LNCaP clone FGC (cell line): Measurements from ENCODE around the gene DTX2.
A peak's percentile ranks its signal among the peaks of the same experiment; 100 is the strongest.
"Not testable (repeated sequence)": the region's sequence is repeated elsewhere in the genome, so short reads cannot be mapped to it uniquely, and the experiment has no call there.

ENCODE experiments used
- DNase-seq: peaks from one replicate; pipeline ENCODE4 v3.0.0-alpha.2; 2011; ENCODE audit warnings: low read depth
- H3K4me3 ChIP-seq: 2 replicates; pipeline ENCODE4 v1.5.1; 2011; ENCODE audit warnings: mild to moderate bottlenecking, low read depth, low read length, control low read depth
- TF ChIP-seq, protein P1 (sequence below): IDR thresholded peaks from 2 replicates; pipeline ENCODE4 v1.5.1; 2012; ENCODE audit warnings: mild to moderate bottlenecking; ENCODE audit not compliant: control insufficient read depth, insufficient read depth; ENCODE audit errors: extremely low read depth

The DTX2 gene

DNA sequence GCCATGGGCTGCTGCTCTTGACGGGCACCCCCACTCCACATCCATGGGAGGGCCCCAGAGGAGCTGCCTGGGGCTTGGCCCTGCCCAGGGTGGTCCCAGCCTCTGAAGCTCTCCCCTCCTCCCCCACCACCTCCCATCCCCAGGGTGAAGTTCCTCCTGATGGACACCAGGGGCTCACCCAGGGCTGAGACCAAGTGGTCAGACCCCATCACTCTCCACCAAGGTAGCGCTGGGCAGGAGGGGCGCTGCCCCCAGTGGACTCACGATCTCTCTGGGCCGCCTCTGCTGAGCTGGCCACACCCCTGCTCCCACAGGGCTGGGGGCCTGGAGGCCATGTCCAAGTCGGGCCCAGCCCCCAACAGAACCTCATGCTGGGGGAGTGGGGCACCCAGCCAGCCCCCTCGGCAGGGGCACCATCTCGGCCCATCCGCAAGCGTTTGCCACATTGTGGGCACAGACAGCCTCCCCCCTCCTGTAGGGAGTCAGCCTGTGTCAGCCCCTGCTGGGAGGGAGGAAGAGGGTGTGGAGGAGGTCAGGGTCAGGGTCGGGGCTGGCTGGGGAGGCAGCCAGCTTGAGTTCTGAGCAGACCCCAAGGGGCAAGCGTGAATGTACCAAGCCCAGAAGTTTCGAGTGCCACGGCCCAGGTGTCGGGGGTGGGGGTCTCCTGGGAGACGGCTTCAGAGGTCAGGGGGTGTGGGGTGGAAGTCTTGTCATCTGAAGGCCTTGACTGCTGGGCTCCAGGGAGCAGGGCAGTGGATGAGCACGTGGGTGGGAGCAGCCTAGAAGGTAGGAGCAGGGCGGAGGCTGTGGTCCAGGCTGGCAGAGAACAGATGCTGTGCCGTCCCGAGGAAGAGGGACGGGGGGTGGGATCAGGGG, 51.7 kb downstream of the DTX2 start:
- TF ChIP-seq, protein P1, sequence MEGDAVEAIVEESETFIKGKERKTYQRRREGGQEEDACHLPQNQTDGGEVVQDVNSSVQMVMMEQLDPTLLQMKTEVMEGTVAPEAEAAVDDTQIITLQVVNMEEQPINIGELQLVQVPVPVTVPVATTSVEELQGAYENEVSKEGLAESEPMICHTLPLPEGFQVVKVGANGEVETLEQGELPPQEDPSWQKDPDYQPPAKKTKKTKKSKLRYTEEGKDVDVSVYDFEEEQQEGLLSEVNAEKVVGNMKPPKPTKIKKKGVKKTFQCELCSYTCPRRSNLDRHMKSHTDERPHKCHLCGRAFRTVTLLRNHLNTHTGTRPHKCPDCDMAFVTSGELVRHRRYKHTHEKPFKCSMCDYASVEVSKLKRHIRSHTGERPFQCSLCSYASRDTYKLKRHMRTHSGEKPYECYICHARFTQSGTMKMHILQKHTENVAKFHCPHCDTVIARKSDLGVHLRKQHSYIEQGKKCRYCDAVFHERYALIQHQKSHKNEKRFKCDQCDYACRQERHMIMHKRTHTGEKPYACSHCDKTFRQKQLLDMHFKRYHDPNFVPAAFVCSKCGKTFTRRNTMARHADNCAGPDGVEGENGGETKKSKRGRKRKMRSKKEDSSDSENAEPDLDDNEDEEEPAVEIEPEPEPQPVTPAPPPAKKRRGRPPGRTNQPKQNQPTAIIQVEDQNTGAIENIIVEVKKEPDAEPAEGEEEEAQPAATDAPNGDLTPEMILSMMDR: peak; percentile 33
- H3K4me3 ChIP-seq: peak overlapping the region; percentile 28; the same call in 1 of the 2 replicates
- no peak for DNase-seq

DNA sequence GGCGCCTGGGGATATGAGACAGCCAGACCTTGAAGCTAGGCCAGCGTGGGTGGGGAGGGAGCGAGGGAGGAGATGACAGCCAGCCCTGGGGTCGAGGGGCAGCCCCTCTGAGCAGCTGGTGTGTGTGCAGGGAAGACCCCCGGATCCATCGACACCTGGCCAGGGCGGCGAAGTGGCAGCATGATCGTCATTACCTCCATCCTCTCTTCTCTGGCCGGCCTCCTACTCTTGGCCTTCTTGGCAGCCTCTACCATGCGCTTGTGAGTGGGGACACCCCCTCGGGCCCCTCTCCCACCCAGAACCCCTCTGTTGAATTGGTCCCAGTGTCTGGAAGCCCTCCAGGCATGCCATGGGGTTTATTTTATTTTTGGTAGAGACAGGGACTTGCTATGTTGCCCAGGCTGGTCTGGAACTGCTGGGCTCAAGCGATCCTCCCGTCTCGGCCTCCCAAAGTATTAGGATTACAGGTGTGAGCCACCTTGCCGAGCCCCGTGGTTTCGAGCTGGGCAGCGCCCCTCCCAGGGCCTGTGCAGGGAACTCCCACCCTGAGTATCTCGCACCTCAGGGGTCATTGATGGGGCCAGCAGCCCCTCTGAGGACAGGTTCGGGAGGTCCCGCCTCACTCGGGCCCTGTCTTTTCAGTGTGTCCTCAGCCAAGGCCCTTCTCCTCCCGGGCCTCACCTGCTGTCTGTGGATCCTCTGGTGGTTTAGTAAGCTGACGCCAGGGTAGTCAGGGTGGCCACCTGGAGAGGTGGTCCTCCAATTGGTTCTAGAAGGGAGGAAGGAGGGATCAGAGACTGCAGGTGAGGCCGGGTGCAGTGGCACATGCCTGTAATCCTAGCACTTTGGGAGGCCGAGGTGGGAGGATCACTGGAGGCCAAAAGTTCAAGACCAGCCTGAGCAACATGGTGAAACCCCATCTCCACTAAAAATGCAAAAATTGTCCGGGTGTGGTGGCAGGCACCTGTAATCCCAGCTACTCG, 52.6 kb downstream of the DTX2 start:
- TF ChIP-seq, protein P1: no peak
- H3K4me3 ChIP-seq: no peak overlapping the region
- no peak for DNase-seq

DNA sequence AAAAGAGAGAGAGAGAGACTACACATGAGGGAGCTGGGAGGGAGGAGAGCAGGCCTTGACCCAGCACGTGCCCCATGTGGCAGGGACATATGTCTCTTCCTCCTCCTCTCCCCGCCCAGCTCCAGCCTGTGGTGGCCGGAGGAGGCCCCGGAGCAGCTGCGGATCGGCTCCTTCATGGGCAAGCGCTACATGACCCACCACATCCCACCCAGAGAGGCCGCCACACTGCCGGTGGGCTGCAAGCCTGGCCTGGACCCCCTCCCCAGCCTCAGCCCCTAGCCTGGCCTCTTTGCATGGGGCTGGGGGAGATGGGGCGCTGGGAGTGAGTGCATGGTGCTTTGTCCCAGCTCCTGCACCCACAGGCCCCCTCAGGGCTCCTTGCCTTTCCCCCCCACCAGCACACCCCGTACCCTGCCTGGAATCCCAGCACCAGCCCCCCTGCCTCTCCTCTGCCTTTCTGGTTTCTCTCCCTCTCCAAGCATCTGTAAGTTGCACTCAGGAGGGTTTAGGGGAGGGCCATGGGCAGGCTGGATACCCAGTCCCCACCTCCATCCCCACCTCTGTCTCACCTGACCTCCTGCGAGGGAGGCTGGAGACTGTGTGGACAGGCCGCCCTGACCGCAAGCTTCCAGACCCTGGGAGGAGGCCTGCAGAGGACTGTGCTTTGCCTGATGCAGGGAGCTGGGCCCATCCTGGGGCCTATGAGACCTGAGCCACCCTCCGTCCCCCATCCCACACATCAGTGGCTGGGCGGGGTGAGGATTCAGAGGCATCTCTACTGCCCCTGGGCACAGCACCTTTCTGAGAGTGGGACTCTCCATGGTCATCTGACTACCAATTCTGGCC, 53.6 kb downstream of the DTX2 start:
- no peak overlapping the region for H3K4me3 ChIP-seq
- TF ChIP-seq, protein P1: no peak
- no peak for DNase-seq

DNA sequence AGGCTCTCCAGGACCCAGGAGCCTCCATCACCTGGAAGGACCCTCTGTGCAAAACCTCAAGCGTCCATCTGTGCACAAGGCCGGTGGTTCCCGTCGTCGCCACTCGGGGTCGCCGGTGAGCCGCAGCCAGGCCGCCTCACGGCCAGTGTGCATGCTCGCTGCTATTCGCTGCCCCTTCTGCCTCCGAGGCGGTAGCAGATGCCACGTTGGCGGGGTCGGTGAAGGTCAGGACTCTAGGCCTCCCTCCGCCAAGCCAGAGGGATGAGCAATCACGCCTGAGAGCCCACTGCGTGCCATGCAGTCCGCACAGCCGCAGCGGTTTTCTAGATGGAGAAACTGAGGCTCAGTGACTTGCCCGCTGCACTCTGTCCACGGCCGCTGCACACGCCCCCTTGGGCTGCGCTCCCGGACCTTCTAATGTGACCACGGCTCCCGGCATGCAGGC, 54.5 kb downstream of the DTX2 start:
- TF ChIP-seq, protein P1: no peak
- no peak overlapping the region for H3K4me3 ChIP-seq
- DNase-seq: no peak

DNA sequence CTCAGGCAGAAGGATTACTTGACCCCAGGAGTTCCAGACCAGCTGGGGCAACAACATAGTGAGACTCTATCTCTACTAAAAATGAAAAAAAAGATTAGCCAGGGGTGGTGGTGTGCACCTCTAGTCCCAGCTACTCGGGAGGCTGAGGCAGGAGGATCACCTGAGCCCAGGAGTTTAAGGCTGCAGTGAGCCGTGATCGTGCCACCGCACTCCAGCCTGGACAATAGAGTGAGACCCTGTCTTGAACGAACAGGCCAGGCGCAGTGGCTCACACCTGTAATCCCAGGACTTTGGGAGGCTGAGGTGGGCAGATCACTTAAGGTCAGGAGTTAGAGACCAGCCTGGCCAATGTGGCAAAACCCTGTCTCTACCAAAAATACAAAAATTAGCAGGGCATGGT, 55.4 kb downstream of the DTX2 start:
- H3K4me3 ChIP-seq, DNase-seq: not testable (repeated sequence)

DNA sequence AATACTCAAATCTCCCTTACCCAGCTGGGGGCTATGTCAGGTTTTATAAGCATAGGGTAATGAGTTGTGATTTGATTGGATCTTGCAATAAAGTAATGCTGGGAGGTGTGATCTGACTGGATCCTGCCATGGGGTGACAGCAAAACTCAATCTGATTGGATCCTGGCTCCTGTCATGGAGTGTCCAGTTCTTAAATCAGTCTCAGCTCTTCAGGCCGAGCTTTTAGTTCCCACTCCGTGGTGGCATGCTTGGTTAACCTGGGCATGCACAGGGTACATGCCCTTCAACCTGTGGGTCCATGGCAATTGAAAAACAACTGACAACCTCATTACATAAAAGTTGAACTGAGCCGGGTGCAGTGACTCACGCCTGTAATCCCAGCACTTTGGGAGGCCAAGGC, 64.7 kb downstream of the DTX2 start:
- not testable (repeated sequence) for H3K4me3 ChIP-seq, DNase-seq

DNA sequence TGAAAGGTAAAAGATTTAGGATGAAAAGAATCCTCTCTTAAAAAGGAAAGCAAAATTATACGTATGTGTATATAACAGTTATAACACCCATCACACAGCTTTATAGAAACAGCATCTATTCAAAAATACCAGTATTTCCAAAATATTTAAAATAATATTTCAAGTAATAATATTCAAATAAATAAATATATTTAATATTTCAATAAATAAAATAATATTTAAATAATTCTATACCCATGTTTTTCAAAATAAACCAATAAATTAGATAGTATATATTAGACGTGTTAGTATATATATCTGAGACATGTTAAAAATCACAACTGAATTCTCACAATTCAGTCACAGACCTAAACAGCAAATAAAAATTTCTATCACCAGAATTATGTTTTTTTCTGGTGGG, 70.1 kb downstream of the DTX2 start:
- not testable (repeated sequence) for DNase-seq, H3K4me3 ChIP-seq

DNA sequence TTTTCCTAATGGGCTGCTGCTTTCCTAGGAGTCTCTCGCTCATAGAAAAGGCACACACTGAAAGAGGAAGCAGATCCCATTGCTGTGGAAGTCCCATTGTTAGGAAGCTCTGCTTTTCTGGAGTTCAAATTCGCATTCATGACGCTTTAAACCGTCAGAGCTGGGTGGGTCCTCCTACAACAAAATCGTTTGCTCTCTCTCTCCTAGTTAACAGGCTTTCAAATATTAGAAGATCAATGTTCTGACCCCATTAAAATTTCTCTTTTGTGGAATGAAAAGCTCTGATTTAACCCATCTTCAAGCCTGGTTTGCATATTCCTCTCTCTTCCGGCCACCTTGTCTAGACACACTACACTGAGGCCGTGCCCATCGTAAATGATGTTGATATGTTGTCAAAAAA, 81.7 kb downstream of the DTX2 start, which contains the start of gene SPDYE16:
TSS of gene SPDYE16 (minus strand) at position 101 of the 400 bp plus-strand sequence. CDS start 1,838 bp downstream, outside the sequence.
- not testable (repeated sequence) for H3K4me3 ChIP-seq, DNase-seq

DNA sequence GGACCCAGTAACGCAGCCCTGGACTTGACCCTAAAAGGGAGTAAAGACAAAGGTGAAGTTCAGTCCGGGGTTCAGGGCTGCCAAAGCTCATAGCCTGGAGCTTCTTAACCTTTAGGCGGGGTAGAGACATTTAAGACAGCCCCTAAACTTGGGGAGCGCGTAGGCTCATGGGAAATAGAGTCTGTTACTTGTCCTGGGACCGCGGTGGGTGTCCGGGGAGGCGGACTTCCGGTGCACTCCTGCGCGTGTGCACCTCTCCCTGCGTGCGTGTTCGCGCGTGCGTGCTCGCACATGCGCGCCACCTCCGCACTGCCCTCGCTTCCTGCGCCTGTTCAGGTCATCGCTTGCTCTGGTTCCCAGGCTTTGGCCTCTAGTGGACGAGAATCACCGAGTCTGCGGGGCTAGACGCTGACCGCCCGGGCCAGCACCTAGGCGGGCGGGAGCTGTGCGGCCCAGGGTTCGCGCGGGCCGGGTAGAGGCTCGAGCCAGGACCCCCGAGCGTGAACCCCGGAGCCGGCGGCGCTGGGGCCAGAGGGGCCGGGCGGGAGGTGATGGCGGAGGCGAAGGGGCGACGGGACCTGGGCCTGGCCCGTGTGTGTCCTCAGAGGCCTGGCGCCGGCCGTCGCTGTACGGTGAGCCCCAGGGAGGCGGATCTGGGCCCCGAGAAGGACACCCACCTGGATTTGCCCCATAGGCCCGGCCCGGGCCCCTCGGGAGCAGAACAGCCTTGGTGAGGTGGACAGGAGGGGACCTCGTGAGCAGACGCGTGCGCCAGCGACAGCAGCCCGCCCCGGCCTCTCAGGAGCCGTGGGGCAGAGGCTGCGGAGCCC, 87.7 kb downstream of the DTX2 start:
- DNase-seq: peak; percentile 88
- H3K4me3 ChIP-seq: peak overlapping the region; percentile 69

DNA sequence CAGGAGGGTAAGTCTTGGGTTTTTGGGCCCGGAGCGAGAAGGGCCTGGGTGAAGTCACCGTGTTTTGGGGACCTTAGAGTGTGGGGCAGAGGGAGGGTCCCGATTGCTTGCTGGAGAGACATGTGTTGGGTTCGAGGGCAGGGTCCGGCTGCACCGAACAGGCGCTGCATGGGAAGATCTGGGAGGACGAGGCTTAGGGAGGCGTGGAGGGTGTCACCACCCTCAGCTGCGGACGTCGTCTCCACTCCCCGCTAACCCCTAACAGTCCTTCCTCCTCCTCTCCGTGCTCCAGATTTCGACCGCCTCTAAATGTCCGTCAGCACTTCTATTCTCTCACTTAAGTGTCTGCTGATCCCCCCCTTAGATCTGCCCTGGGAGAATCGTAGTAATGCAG, 88.3 kb downstream of the DTX2 start:
- H3K4me3 ChIP-seq: peak overlapping the region; percentile 69
- DNase-seq: not testable (repeated sequence)

DNA sequence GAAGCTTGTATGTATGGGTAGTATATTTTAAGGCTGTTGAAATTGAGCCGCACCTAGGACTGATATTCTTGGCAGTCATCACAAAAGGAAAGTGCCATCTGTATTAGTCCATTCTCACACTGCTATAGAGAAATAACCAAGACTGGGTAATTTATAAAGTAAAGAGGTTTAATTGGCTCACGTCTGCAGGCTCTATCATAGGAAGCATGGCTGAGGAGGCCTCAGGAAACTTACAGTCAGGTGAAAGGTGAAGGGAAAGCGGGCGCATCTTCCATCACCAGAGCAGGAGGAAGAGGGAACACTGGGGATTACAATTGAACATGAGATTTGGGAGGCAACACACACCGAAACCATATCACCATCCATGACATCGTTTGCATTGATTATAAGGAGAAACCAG, 90.5 kb downstream of the DTX2 start:
- not testable (repeated sequence) for DNase-seq, H3K4me3 ChIP-seq
